Fibroblast of lung (primary cell): ENCODE measurements around the gene KIF20B.

Experiments used
- CTCF ChIP-seq, 2 donors: IDR thresholded peaks in 1 of 2; conservative IDR thresholded peaks in 1 of 2; 1 replicate in 1 of 2; 2 replicates in 1 of 2; pipeline ENCODE4 v1.5.1; 2011 to 2012; ENCODE audit warnings: low read length in 2 of 2, control low read depth in 1 of 2, inconsistent platforms in 1 of 2, low read depth in 1 of 2, mild to moderate bottlenecking in 1 of 2
- EZH2 ChIP-seq: IDR thresholded peaks from 2 replicates; pipeline ENCODE4 v1.5.1; 2012; ENCODE audit warnings: low read length, control low read depth, mild to moderate bottlenecking; ENCODE audit errors: missing control alignments

GRCh38 chr10:89679986-89680385 is 21.4 kb upstream of the KIF20B start:
- TF ChIP-seq CTCF (conservative IDR thresholded peaks at IDR 0.05 in 1 of 2, IDR thresholded peaks at IDR 0.05 in 1 of 2; ENCODE audit: low read depth in 1 of 2, low read length in 2 of 2): no peak
- TF ChIP-seq EZH2: no peak
